A549 (cell line): ENCODE data around the gene MTG2.

Experiments
- EP300 ChIP-seq, 2 experiments: fragments of >200 bp; sonication (Bioruptor Twin); formaldehyde crosslinking; IDR thresholded peaks; 2 replicates in 1 of 2; 3 replicates in 1 of 2; pipeline ENCODE4 v1.6.1; 2016 to 2017
- POLR2A ChIP-seq: IDR thresholded peaks from 2 replicates; pipeline ENCODE4 v1.6.1; 2012; ENCODE audit warnings: mild to moderate bottlenecking, low read length
- TF ChIP-seq, protein P1 (sequence below): fragments of >200 bp; sonication (Bioruptor Twin); formaldehyde crosslinking; IDR thresholded peaks from 3 replicates; pipeline ENCODE4 v1.5.1; 2016

DNA sequence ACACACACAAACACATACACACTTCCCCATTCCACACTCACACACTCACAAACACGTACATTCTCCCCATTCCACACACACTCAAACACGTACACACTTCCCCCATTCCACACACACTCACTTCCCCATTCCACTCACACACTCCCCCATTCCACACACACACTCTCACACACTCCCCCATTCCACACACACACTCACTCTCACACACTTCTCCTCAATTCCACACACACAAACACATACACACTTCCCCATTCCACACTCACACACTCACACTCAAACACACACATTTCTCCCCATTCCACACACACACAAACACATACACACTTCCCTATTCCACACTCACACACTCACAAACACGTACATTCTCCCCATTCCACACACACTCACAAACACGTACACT, 46.8 kb downstream of the MTG2 start:
- TF ChIP-seq, protein P1, sequence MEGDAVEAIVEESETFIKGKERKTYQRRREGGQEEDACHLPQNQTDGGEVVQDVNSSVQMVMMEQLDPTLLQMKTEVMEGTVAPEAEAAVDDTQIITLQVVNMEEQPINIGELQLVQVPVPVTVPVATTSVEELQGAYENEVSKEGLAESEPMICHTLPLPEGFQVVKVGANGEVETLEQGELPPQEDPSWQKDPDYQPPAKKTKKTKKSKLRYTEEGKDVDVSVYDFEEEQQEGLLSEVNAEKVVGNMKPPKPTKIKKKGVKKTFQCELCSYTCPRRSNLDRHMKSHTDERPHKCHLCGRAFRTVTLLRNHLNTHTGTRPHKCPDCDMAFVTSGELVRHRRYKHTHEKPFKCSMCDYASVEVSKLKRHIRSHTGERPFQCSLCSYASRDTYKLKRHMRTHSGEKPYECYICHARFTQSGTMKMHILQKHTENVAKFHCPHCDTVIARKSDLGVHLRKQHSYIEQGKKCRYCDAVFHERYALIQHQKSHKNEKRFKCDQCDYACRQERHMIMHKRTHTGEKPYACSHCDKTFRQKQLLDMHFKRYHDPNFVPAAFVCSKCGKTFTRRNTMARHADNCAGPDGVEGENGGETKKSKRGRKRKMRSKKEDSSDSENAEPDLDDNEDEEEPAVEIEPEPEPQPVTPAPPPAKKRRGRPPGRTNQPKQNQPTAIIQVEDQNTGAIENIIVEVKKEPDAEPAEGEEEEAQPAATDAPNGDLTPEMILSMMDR, result no peak
- TF ChIP-seq POLR2A (no peak), EP300 (IDR thresholded peaks at IDR 0.05) (no peak)
